HG03159 (cell line): ENCODE results near the gene HAUS5.

Source experiments
- ATAC-seq: cut with Tn5 transposase; IDR thresholded peaks from one replicate; pipeline ENCODE4 v1.9.1; 2021; ENCODE audit warnings: mild to moderate bottlenecking, moderate library complexity; ENCODE audit not compliant: unreplicated experiment

HAUS5 gene

GRCh38 chr19:35669974-35670373, 57.4 kb downstream of the HAUS5 start:
- no peak for ATAC-seq

DNA sequence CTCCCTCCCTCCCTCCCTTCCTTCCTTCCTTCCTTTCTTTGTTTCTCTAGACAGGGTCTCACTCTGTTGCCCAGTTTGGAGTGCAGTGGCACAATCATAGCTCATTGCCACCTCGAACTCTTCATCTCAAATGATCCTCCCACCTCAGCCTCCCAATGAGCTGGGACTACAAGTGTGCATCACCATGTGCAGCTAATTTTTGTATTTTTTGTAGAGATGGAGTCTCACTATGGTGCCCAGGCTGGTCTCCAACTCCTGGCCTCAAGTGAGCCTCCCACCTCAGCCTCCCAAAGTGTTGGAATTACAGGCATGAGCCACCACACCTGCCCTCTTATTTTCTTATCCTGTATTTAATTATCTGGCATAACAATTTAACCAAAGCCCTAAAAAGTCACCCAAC, 58.2 kb downstream of the HAUS5 start:
- ATAC-seq = no peak

- ATAC-seq = no peak
Observed at GRCh38 chr19:35671818-35672217, 59.3 kb downstream of the HAUS5 start.

GRCh38 chr19:35673121-35673804, 60.7 kb downstream of the HAUS5 start:
- no peak for ATAC-seq
